HG03571 (cell line): ENCODE data around the gene UPB1.

ENCODE experiments used
- ATAC-seq: cut with Tn5 transposase; IDR thresholded peaks from one replicate; pipeline ENCODE4 v1.9.1; 2021; ENCODE audit not compliant: unreplicated experiment

The UPB1 gene

DNA sequence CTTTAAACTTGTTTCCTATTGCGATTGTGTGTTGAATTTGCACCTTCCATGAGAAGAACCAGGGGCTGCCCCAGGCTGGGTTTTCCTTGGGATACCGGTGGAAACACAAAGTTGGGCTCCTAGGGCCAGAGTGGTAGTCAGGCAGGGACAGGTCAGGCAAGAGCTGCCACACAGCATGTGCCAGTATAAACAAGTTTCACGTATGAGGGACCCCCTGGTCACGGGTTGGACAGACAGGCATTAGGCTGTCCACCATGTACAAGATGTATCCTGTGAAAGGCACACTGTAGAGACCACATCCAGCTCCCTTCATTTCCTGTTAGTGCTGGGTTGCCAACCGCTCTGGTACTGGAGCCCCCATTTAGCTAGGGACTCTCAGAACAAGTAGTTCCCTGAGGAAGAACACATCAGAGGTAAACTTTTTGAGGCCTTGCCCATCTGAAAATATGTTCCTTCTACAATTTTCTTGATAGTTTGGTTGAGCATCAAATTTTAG is 8.8 kb downstream of the UPB1 start:
- ATAC-seq = no peak

GRCh38 chr22:24504540-24504939 is 9.4 kb downstream of the UPB1 start:
- ATAC-seq = no peak

GRCh38 chr22:24504956-24505736 is 10.0 kb downstream of the UPB1 start:
- ATAC-seq = no peak

DNA sequence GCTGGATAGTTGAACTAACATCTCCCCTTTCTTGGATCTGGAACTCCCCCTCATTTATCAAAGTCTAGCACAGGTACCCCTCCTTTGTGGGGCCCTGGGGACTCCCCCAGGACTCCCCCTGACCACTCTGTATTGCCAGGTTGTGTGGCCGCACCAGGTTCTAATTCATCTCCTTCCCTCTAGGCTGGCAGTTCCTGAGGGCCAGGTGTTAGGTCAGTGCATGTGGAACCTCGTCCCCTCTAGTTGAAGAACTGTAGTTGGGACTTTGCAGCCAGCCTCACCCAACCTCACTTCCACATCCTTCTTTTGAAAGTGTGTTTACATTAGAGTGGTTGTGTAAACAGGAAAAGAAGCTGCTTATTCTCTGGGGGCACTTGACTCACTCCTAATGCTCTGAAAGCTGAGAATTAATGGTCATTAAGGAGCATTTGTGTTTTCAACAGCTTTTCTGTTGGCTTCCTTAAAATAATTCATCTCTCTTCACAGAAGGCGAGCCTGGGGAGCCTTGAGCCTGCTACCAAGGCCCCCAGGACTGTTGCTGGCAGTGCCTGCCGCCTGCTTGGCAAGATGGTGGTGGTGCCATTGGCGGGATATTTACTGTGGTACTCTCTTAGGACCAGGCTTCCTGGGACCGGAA is 11.8 kb downstream of the UPB1 start:
- no peak for ATAC-seq

DNA sequence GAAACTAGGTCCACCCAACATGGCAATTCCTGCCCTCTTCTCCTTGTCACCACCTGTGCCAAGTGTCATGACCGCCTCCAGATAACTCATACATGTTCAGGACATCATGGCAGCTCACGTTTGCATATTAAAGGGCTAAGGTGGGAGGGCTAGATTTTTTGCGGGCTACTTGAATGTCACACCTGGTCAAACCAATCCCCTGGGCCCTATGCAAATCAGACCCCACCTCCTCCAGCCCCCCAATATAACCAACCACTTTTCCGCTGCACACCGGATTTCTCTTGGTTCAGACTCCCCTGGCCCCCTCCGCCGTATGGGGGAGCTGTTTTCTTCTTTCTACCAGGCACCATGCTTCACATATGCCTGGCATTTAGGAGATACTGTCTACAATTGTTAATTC is 12.6 kb downstream of the UPB1 start:
- no peak for ATAC-seq

GRCh38 chr22:24510637-24511625 is 15.8 kb downstream of the UPB1 start:
- ATAC-seq = no peak

GRCh38 chr22:24512043-24512442 is 16.9 kb downstream of the UPB1 start:
- ATAC-seq = no peak

DNA sequence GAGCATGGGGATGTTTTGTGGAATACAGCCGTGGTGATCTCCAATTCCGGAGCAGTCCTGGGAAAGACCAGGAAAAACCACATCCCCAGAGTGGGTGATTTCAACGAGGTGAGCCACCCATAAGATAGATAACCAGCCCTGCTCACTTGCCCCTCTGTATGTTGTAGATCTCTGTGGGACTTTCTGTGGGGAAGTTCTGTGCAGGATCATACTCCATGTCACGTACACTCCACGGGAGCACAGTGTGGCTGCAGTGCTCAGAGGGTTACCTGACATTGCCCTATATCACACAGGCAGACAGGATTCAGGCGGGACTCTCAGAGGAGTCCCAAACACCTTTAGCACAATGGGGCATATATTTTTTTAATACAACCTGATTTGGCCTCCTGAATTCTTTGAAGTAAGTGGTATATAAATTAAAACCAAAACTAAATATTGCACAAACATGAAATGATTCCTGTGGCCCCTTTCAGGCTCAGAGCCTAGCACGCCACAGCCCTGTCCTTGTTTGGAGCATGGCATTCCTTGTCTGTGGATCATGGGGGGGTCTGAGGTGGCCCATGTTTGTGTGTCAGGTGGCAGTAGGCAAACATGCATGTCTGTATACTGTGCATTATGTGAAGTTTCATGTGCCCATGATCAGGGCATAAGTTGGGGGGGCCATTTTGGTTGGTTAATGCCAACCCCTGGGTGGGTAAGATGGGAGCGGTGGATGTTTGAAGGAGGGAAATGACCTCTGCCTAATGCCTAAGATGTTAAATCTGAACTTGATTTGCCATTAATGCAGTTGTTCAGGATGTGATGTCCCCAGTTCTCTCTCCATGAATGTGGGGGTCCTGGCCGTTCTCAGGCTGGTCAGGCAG is 18.5 kb downstream of the UPB1 start:
- no peak for ATAC-seq

- no peak for ATAC-seq
Observed at GRCh38 chr22:24514241-24515026, 19.3 kb downstream of the UPB1 start.

DNA sequence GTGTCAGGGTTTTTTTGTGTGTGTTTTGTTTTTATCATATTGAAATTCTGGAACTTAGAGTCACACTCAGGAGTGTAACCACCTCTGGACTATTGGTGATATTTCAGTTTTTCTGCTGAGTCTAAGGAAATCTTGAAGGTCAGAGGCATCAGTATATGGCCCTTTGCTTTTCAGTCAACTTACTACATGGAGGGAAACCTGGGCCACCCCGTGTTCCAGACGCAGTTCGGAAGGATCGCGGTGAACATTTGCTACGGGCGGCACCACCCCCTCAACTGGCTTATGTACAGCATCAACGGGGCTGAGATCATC is 19.9 kb downstream of the UPB1 start:
- ATAC-seq = no peak

DNA sequence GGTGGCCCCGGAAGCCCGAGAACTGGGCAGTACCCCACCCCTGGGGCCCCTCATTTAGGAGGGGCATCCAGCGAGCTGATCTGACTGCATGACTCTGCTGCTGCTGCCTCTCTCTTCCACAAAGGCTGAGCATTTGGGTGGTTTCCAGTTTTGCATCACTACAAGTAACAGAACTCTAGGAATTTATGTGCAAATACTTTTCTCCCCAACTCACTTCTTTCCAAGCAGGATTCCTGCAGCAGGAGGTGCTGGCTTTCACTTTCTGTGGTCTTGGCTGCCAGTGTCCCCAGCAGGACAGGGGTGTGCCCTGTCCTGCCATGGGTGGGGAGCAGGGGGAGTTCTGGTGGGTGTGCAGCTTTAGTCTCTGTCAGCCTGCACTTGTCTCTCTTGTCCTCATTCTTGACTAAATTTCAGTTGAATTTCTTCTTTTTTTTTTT is 21.2 kb downstream of the UPB1 start:
- ATAC-seq = no peak

- ATAC-seq = no peak
Observed at GRCh38 chr22:24517446-24517845, 22.3 kb downstream of the UPB1 start.

DNA sequence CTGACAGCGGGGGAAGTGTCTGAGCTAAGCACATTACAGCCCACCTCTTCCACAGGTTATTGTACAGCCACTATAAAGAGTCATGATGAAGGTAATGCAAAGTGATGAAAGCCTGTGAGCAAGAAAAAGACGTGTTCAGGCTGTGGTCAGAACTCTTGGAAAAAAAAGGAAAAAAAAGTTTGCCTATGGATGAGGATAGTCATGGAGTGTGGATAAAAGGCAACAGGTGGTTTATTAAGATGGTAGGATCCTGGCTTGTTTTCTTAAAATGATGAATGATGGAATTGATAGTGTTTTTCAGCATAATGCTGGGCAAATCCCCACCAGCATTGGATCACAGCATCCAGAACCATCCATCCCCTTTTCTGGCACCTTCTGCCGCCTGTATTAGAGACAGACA is 23.1 kb downstream of the UPB1 start:
- ATAC-seq = no peak

- ATAC-seq = no peak
Observed at GRCh38 chr22:24518771-24519485, 23.8 kb downstream of the UPB1 start.

- ATAC-seq = no peak
Observed at GRCh38 chr22:24519496-24519895, 24.4 kb downstream of the UPB1 start.

- no peak for ATAC-seq
Observed at GRCh38 chr22:24521791-24522245, 26.7 kb downstream of the UPB1 start.

GRCh38 chr22:24523873-24524272 is 28.7 kb downstream of the UPB1 start:
- no peak for ATAC-seq

DNA sequence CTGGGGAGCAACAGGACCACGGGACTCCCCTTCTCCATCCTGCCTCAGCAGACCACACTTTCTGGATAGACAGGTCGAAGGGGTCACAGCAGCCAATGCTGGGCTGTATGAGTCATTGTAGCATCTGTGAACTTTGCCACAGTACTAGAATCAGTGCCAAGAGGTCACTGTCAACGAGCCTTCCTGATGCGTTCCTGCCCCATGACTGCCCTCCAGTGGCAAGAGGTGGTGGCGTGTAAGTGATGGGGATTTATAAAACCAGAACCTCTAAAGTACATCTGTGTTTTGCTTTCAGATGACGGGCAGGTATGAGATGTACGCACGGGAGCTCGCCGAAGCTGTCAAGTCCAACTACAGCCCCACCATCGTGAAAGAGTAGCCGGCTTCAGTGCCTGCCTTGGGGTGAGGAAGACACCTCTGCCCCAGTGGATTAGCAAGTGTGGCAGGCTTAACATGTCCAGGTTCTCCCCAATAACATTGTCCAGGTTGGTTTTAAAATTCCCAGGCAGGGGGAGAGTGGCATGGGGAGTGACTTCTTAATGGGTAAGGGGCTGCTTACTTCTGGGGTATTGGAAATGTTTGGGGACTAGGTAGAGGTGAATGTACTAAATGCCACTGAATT is 30.4 kb downstream of the UPB1 start:
- no peak for ATAC-seq

DNA sequence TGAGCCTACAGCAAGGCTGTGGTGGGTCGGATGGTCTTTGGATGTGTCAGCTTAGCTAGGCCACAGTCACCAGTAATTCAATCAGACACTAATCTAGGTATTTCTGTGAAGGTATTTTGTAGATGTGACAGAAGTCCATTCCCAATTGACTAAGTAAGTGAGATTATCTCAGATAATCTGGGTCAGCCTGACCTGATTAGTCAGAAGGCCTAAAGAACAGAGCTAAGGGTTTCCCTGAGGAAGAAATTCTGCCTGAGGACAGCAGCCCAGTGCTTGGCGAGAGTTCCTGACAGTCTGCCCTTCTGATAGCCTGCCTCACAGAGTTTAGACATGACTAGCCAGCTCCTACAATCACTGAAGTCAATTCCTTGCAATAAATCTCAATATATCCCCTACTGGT is 31.1 kb downstream of the UPB1 start:
- ATAC-seq = no peak
